Hematopoietic multipotent progenitor cell treated with erythropoietin and hydrocortisone succinate and interleukin-3 and kit ligand, for 8 days (in vitro differentiated cells): ENCODE data around the gene KAT5.

ENCODE experiments used
- DNase-seq: peaks from one replicate; pipeline ENCODE4 v3.0.0-alpha.2; 2015

KAT5 gene

DNA sequence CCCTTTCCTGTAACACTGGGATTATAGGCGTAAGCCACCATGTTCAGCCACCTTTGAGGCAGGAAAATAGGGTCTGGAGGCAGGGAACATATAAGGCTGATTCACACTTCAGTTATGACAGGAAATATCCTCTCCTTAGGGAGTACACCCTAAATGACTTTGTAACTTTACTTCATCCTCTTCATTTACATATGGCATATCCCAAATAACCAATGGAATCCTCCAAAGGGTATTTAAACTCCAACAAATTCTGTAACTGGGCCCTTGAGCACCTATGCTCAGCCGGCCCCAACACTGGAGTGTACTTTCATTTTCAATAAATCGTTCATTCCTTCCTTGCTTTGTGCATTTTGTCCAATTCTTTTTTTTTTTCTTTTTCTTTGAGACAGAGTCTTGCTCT is 1.6 kb upstream of the KAT5 start:
- no peak for DNase-seq

DNA sequence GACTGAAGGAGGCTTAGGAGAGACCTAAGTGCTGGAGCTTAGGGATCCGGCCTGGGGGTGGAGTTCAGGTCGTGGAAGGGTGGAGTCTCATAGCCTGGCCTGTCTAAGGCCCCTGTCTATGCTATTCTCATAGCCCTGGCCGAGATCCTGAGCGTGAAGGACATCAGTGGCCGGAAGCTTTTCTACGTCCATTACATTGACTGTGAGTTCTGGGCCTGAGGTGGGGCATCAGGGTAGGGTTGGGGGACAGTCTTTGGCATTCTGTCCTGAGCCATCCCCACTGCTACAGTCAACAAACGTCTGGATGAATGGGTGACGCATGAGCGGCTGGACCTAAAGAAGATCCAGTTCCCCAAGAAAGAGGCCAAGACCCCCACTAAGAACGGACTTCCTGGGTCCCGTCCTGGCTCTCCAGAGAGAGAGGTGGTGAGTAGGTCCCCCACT is 603 bp downstream of the KAT5 start:
- DNase-seq: no peak

DNA sequence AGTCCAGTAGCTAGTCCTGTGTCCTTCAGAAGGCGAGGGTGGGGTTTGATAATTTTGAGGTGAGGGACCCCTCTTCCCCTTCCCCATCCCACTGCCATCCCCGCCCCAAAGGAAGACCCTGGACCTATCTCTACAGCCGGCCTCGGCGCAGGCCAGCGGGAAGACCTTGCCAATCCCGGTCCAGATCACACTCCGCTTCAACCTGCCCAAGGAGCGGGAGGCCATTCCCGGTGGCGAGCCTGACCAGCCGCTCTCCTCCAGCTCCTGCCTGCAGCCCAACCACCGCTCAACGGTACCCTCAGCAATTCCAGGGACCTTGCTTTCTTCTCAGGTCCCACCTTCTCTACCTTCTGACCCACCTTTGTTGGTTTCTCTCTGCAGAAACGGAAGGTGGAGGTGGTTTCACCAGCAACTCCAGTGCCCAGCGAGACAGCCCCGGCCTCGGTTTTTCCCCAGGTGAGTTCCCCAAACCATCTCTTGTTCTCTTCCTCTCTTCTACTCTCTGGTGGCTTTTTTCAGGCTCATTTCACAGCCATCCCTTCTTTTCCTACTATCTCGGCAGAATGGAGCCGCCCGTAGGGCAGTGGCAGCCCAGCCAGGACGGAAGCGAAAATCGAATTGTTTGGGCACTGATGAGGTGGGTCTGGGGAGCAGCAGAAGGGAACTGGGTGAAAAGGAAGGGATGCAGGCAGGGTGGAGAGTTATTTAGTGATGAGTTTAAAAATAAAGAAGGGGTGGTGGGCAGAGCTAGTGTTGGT is 1.3 kb downstream of the KAT5 start:
- DNase-seq: no peak

DNA sequence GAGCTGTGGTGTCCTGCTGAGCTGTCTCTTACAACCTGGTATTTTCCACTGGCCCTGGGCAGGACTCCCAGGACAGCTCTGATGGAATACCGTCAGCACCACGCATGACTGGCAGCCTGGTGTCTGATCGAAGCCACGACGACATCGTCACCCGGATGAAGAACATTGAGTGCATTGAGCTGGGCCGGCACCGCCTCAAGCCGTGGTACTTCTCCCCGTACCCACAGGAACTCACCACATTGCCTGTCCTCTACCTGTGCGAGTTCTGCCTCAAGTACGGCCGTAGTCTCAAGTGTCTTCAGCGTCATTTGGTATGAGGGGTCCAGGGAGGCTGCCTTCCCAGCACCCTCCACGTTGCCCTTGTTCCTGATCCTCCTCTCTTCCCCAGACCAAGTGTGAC is 2.4 kb downstream of the KAT5 start:
- no peak for DNase-seq

DNA sequence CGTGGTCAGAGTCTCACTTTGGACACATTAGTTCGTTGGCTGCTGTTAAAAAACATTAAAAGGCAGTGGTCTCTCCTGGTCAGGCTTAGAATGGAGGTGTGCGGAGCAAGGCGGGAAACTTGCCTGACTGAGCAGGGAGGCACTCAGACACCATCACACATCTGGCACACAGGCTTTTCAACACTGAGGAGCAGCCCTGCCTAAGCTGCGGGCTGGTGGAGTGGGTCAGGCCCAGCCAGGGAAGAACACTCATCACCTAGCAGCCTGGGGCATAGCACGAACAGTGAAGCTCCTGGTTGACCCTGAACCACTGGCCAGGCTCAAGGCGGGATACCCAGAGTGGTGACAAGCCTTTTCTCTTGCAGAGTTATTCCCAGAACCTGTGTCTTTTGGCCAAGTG is 4.2 kb downstream of the KAT5 start:
- no peak for DNase-seq

DNA sequence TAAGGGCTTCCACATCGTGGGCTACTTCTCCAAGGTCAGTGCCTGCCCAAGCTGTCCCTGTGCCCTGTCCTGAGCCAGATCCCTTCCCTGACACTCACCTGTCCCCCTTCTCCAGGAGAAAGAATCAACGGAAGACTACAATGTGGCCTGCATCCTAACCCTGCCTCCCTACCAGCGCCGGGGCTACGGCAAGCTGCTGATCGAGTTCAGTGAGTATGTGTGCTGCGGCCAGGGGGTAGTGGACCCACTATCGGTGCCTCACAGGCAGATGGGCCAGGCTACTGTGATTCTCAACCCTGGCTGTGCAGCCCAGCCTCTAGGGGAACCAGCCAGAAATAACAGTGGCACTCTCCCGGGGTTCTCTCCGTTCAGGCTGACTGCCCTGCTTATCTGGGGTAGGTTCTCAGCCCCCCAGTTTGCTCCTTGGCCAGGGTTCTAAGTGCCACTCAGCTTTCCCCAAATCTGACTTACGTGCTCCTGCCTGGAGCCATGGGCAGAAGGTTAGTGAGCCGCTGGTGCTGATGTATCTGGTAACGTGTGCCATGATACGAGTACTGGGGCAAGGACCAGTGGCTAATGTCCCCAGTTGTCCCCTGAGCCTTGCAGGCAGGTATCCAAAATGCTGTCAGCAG is 4.8 kb downstream of the KAT5 start:
- DNase-seq: no peak

DNA sequence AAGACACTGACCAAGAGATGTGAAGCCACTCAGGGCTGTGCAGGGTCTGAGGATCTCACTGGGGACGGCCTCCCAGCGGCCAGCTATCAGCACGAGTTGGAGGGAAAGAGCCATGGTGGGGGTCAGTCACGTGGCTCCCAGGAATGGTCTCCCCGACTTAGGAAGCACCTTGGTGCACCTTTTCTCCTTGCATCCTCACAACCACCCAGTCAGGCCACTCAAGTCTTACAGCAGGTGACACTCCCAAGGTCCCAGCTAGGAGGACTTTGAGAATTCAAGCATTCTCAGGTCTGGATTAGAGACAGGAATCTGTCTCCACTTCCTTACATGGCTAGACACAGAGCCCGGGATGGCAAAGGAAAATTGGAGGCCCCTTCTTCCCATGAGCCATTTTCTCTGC is 5.9 kb downstream of the KAT5 start:
- DNase-seq: no peak

DNA sequence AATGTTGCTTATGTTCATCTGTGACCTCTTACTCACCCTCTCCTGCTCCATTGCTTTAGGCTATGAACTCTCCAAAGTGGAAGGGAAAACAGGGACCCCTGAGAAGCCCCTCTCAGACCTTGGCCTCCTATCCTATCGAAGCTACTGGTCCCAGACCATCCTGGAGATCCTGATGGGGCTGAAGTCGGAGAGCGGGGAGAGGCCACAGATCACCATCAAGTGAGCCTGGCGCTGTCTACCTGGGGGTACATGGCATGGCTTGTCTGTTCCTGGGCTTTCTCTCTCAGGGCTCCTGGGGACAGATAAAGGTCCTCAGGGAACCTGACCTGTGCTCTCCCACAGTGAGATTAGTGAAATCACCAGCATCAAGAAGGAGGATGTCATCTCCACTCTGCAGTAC is 6.5 kb downstream of the KAT5 start:
- DNase-seq: no peak

DNA sequence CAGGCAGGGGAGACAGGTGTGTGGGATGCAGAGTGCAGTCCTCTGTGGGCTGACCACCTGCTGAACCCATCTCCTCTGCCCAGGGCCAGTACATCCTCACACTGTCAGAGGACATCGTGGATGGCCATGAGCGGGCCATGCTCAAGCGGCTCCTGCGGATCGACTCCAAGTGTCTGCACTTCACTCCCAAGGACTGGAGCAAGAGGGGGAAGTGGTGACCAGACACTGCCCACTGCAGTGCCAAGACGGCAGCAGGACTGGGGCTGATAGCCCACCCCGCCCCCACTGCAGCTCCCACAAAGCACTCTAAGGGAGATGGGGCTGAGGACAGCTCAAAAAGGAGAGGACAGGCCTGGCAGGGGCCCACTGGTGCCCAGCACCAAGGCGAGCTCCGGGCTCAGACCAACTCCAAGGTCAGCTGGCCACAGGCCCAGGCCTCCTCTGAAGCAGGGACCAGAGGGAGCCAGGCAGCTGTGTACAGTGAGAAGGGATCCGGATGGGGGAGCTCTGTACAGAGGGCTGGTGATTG is 7.0 kb downstream of the KAT5 start:
- no peak for DNase-seq

DNA sequence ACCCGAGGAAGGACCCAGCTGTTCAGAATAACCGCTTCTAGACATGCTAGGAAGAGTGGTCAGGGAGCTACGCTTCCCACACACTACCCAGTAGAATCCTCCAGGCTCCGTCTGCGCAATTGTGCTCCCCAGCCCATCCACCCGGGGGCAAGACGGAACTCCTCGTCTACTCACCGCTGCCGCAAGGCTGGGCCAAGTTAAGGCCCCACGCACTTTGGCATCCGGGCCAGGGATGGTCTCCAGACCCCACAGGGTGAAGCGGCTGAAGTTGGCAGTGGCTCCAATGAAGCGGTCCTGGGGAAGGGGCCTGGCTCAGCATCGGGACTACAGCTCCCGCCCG is 7.8 kb downstream of the KAT5 start:
- DNase-seq: peak; percentile 45

DNA sequence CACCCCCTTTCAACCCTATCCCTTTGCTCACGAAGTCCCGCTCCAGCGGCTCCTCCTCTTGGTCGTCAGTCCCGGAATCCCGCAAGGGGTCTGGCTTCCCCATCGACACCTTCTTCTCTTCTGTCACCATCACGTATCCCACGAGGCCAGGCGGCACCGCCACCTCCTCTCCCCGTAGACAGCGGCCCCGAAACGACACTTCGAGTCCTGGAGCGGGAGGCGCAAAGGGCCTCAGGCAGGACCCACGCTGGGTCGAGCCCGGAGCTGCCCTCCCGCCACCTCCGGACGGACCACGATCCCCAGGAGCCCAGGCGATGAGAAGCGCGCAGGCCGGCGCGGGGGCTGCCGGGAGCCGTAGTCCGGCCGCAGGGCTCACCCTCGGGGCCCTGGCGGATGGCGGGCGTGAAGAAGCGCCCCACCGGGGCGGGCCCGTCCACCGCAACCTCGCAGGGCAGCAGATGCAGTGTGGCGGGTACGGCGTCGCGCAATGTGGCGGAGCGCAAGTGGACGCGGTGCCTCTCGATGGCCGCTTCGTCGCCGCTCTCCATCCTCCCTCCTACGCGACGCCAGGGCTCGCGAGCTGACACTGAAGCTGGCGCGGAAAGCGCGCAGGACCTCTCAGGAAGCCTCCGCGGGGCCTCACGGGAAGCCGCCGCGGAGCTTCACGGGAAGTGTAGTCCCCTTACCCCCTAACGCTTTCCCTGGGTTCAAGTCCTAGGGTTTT is 8.3 kb downstream of the KAT5 start, which contains the start of gene RNASEH2C:
Gene RNASEH2C (minus strand): TSS at position 588 of the 724 bp plus-strand sequence. CDS start 40 bp downstream, at position 548.
- peak; percentile 89 for DNase-seq

DNA sequence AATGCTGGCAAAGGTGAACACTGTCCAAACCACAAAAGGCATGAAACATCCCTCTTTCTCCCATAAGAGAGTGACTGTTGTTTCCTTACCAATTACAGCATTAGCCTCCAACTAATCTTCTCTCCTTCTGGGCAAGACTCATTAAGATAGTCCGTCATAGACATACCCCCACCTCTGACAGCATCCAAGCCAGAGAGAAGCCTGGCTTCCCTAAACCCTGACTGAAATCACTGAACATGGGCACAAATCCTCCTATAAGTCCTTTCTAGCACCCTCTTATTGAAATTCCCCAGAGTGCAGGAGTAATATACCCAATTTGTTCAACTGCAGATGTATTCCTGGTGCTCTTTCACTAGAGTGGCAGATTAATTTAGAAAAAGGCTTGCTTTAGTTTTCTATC is 10.2 kb downstream of the KAT5 start:
- DNase-seq: no peak

DNA sequence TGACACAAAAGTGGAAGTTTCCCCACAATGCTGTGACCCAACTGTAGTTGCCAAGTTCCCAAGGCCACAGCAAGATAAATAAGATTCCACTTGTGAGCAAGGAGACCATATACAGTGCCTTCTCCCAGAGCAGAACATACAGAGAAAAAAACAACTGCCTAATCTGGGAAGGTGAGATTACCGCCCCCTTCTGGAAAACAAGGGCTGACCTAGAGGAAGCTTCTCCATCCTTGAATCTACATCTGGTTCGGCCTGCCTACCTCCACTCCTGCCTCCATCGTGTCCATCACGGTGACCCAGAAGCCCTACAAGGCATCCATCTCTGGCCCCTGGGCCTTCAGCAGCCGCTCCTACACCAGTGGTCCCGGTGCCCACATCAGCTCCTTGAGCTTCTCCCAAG is 14.6 kb downstream of the KAT5 start:
- DNase-seq: peak; percentile 39

DNA sequence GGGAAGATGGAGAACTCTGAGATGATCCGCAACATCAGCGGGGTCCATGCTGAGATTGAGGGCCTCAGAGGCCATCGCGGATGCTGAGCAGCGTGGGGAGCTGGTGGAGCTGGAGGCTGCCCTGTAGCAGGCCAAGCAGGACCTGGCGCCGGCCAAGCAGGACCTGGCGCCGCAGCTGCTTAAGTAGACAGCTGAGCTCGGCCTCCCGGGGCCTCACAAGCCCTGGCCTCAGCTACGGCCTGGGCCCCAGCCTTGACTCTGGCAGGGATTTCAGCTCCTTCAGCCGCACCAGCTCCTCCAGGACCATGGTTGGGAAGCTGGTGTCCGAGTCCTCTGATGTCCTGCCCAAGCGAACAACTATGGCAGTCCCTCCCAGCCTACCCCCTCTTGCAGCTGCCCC is 15.8 kb downstream of the KAT5 start:
- DNase-seq: no peak

DNA sequence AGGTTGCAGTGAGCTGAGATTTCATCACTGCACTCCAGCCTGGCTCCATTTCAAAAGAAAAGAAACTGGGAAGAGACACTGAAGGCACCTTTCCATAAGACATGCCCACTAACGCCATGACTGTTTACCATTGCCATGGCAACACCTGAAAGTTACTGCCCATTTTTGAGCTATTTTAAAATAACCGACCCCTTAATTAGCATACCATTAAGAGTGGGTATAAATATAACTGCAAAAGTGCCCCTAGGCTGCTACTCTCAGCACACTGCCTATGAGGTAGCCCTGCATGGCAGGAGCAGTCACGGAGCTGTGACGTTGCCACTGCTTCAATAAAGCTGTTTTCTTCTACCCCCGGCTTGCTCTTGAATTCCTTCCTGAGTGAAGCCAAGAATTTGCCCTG is 18.4 kb downstream of the KAT5 start:
- no peak for DNase-seq

DNA sequence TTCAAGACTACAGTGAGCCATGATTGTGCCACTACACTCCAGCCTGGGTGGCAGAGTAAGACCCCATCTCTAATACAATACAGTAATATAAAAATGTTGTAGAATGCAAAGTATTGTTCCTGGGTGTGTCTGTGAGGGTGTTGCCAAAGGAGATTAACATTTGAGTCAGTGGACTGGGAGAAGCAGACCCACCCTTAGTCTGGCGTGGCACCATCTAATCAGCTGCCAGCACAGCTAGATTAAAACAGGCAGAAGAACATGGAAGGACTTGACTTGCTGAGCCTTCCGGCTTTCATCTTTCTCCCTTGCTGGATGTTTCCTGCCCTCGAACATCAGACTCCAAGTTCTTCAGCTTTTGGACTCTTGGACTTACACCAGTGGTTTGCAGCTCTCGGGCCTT is 23.1 kb downstream of the KAT5 start:
- peak; percentile 91 for DNase-seq

DNA sequence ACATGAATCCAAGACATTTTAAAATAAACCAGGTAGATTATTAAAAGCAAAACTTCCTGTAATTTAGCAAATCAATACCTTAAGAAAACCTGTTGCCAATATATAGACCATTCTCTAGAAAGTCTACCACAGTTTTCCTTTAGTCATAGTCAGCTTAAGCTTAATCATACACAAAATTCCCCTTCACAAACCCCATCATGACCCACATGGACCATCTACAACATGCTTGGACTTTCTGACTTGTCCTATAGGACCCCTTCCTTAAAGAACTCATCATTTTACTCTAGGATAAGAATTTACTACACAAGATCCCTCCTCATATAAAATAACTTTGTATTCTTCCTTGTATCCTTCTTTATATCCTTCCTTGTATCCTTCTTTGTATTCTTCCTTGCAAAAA is 24.8 kb downstream of the KAT5 start:
- DNase-seq: no peak

DNA sequence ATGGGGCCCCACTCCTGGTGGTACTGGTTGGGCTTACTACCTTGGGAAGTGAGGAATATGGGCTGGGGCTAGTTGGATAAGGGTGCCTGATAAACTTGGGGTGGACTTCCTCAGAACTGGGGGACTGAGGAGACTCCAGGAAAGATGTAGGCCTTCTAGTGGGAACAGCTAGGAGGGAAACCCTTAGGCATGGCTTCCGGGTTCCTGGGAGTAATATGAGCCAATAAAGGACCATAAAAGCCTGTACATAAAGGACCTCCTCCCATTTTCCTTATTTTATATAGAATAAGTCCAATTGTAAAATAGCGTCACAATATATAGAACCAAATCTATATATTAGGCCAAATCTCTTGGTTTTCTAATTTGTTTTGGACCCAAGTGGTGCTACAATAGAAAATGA is 27.0 kb downstream of the KAT5 start:
- DNase-seq: no peak

DNA sequence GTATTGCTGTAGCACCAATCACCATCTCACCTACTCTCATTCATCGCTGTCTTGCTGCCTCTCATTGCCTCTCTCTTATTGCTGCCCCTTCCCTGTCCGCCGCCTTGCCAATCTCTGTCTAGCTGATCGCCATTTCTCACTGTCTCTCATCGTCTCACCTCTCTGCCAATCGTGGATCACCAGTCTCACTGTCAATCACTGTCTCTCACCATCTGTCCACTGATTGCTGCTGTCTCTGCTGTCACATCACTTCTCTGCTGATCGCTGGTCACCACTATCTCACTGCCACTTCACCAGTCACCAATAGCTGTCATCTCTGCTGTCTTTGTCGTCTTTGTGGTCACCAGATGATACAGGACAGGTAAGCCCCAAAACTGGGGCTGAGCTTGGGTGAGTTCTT is 29.1 kb downstream of the KAT5 start:
- DNase-seq: no peak

DNA sequence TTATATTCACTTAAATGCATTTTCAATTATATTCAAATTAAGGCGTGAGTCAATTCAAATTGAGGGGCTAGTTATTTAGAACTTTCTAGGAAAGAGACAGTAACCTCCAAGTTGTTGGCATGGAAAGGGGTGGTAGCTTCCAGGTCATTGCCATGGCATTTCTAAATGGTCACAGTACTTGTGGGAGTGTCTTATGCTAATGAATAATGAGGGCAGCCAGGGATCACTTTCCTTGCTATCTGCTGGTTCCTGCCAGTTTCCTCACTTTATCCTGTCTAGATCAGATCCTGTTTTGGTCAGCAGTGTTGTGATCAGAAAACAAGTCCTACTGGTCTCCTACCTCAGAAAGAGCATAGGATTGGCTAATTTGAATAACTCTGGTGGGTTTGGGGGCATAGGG is 30.3 kb downstream of the KAT5 start:
- DNase-seq: no peak

DNA sequence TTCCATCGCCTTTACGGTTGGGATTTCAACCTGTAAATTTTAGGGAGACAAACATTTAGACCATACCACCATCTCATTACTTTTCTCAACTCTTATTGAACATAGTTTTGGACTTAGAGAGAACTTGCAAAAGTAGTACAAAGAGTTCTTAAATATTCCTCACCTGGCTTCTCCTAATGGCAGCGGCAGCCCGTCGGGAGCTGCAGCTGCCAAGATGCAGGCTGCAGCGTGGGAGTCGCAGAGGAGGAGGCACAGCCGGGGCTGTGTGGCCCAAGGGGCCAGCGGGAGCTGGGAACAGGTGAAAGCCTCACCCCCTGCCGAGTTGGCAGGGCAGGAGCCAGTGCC is 31.6 kb downstream of the KAT5 start:
- no peak for DNase-seq

DNA sequence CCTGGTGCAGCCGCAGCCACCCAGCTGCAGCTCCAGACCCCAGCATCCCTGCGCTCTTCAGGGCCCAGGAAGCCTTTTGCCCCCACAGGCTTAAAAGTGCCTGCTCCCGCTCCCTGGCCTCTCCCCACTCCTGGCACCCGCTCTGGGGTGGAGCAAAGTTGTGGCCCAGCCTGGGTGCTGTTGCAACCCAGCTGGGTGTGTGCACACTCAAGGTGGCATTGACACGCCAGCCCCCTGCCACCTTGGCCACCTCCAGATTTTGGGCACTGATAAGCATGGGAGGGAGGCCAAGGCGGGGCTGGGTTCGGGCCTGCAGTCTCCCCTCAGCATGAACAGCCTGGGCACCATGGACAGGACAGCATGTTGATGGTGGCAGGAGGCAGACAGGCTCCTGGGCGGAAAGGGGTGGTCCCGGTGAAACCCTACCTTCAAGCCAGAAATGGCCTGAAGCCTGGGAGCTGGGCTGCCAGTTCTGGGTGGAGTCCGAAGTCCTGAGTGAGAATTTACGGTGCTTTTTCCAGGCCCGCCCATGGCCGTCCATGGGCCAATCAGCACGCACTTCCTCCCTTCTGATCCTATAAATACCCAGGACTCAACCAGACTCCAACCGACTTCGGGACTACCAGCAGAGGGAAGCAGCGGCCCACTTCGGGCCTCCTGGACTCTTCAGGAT is 32.1 kb downstream of the KAT5 start:
- peak; percentile 49 for DNase-seq

DNA sequence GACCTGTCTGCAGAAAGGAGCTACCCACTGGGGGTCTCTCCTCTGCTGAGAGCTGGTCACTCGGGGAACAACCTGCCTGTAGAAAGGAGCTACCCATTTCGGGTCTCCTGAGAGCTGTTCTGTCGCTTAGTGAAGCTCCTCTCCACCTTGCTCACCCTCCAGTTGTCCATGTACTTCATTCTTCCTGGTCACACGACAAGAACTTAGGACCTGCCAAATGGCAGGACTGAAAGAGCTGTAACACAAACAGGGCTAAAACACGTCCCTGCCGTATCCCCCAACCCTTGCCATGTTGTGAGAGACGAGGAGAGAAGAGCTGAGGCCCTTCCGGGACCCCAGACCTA is 32.6 kb downstream of the KAT5 start:
- DNase-seq: no peak

DNA sequence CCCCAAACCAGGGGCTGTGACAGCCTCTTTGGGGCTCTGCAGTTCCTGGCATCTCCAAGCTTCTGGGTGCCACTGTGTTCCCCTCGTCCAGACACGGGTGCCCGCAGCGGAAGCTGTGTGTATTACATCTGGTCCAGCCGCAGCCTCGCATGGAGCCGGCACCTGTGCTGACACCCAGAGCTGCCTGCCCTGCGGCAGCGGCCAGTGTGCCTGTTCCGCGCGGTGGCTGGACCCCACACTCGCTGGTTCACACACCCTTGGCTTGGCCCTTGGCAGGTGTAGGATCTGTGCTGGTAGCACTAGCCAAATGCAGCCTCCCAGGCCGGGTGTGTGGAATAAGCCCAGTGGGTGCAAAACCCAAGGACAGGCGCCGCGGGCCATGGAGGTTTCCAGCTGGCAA is 33.0 kb downstream of the KAT5 start:
- DNase-seq: no peak
